ENCODE data around the gene STKLD1. TPM values are rescaled to one million over a fixed set of nuclear protein-coding genes. Genes with fewer than 3 reads are reported as not detected.

Gene STKLD1
- total and polyA plus RNA-seq, 5 donors from 2014 or later, result 0.09 to 0.86 (median 0.18) TPM

DNA sequence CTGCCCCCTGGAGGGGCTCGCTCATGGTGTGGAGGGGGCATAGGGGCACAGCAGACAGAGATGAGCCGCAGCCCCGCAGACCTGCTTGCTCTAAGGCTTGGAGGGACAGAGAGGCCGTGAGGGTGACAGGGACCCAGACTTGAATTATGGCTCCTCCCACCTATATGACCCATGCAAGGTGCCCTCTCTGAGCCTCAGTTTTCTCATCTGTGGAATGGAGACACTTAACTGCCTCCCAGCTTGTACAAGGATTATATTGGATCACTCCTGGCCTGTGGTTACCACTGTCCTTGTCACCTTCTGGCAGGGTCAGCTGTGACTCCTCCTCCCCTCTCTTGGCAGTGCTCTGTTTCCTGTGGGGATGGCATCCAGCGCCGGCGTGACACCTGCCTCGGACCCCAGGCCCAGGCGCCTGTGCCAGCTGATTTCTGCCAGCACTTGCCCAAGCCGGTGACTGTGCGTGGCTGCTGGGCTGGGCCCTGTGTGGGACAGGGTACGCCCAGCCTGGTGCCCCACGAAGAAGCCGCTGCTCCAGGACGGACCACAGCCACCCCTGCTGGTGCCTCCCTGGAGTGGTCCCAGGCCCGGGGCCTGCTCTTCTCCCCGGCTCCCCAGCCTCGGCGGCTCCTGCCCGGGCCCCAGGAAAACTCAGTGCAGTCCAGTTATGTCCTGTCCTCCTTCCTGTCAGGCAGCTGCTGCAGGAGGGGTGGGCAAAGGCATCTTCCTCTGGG is 78.9 kb downstream of the STKLD1 start:
- Histone ChIP-seq H3K36me3 (ENCODE audit: control insufficient read depth, insufficient read depth, low read length) (no peaks in the 10 kb centered on the region), H3K4me3 (ENCODE audit: low read depth, low read length) (no peak overlapping the region), H3K9me3 (ENCODE audit: control insufficient read depth in 2 of 2, low read length in 2 of 2) (no peaks in the 10 kb centered on the region), H3K27me3 (ENCODE audit: control insufficient read depth, insufficient read depth, low read length) (no peaks in the 10 kb centered on the region), H3K4me1 (ENCODE audit: control insufficient read depth, insufficient read depth, low read length, poor library complexity, severe bottlenecking) (peaks cover 12% of the 10 kb centered on the region), H3K27ac (ENCODE audit: insufficient read depth, low read length, poor library complexity, severe bottlenecking) (no peak overlapping the region)
- Mint-ChIP-seq H3K27me3 (peaks cover 5% of the 10 kb centered on the region), H3K9me3 (no peaks in the 10 kb centered on the region), H3K27ac (no peak overlapping the region), H3K4me1 (peaks cover 0 to 8% (median 3%) of the 10 kb centered on the region in 4 donors), H3K4me3 (no peak overlapping the region), H3K36me3 (no peaks in the 10 kb centered on the region)
- DNase-seq, result no peak
- no peak for ATAC-seq (ENCODE audit: low read depth in 2 of 2)

Other genes with a start within 250 kb of the STKLD1 start
- gene GBGT1, start 212.5 kb upstream of the STKLD1 start, total RNA-seq, result 1.5 TPM
- gene GBGT1, start 212.5 kb upstream of the STKLD1 start, polyA plus RNA-seq, result 1 to 10 TPM in 1 of 4 donors, under 1 TPM in 1, not detected in 2; 0.67 to 1.6 TPM
- gene OBP2B, start 167.1 kb upstream of the STKLD1 start, total RNA-seq, result not detected
- gene OBP2B, start 167.1 kb upstream of the STKLD1 start, polyA plus RNA-seq, result not detected
- gene ABO, start 101.2 kb upstream of the STKLD1 start, total RNA-seq, result 0.62 TPM
- not detected for gene ABO, start 101.2 kb upstream of the STKLD1 start, polyA plus RNA-seq
- gene SURF6, start 40.2 kb upstream of the STKLD1 start, total RNA-seq, result 14.6 TPM
- gene SURF6, start 40.2 kb upstream of the STKLD1 start, polyA plus RNA-seq, result 1 to 10 TPM; 5.4 to 8.4 (median 6.9) TPM
- 29.3 TPM for gene MED22, start 28.2 kb upstream of the STKLD1 start, total RNA-seq
- gene MED22, start 28.2 kb upstream of the STKLD1 start, polyA plus RNA-seq, result 10 to 100 TPM in 3 of 4 donors, 1 to 10 TPM in 1; 7.3 to 16.2 (median 11.1) TPM
- gene RPL7A, start 28.1 kb upstream of the STKLD1 start, total RNA-seq, result 1,813 TPM
- gene RPL7A, start 28.1 kb upstream of the STKLD1 start, polyA plus RNA-seq, result 1,000 to 10,000 TPM in 2 of 4 donors, 100 to 1,000 TPM in 2; 747 to 1,102 (median 951) TPM
- gene SURF1, start 19.9 kb upstream of the STKLD1 start, total RNA-seq, result 41.8 TPM
- gene SURF1, start 19.9 kb upstream of the STKLD1 start, polyA plus RNA-seq, result 100 to 1,000 TPM; 114 to 120 (median 115) TPM
- gene SURF2, start 19.8 kb upstream of the STKLD1 start, total RNA-seq, result 24.3 TPM
- 10 to 100 TPM; 34.5 to 47.1 (median 37.0) TPM for gene SURF2, start 19.8 kb upstream of the STKLD1 start, polyA plus RNA-seq
- gene SURF4, start 306 bp upstream of the STKLD1 start, total RNA-seq, result 132 TPM
- 100 to 1,000 TPM; 189 to 227 (median 212) TPM for gene SURF4, start 306 bp upstream of the STKLD1 start, polyA plus RNA-seq
- 19.4 TPM for gene REXO4, start 41.6 kb downstream of the STKLD1 start, total RNA-seq
- gene REXO4, start 41.6 kb downstream of the STKLD1 start, polyA plus RNA-seq, result 10 to 100 TPM in 3 of 4 donors, 1 to 10 TPM in 1; 9.8 to 17.8 (median 14.7) TPM
- 0.47 TPM for gene ADAMTS13, start 46.0 kb downstream of the STKLD1 start, total RNA-seq
- gene ADAMTS13, start 46.0 kb downstream of the STKLD1 start, polyA plus RNA-seq, result under 1 TPM in 1 of 4 donors, not detected in 3; 0.10 TPM
- gene CACFD1, start 83.6 kb downstream of the STKLD1 start, total RNA-seq, result 1.8 TPM
- 1 to 10 TPM; 1.2 to 3.0 (median 1.7) TPM for gene CACFD1, start 83.6 kb downstream of the STKLD1 start, polyA plus RNA-seq
- 1.8 TPM for gene SLC2A6, start 102.7 kb downstream of the STKLD1 start, total RNA-seq
- gene SLC2A6, start 102.7 kb downstream of the STKLD1 start, polyA plus RNA-seq, result 1 to 10 TPM in 3 of 4 donors, under 1 TPM in 1; 0.63 to 2.2 (median 1.6) TPM
- not detected for gene MYMK, start 148.6 kb downstream of the STKLD1 start, total RNA-seq
- not detected for gene MYMK, start 148.6 kb downstream of the STKLD1 start, polyA plus RNA-seq
- gene ADAMTSL2, start 158.3 kb downstream of the STKLD1 start, total RNA-seq, result not detected
- not detected for gene ADAMTSL2, start 158.3 kb downstream of the STKLD1 start, polyA plus RNA-seq
- not detected for gene FAM163B, start 233.0 kb downstream of the STKLD1 start, total RNA-seq
- gene FAM163B, start 233.0 kb downstream of the STKLD1 start, polyA plus RNA-seq, result not detected